GM18517 (cell line): ENCODE measurements around the gene DOP1B.

Source experiments
- ATAC-seq: cut with Tn5 transposase; IDR thresholded peaks from one replicate; pipeline ENCODE4 v1.9.1; 2021; ENCODE audit warnings: mild to moderate bottlenecking, moderate library complexity; ENCODE audit not compliant: unreplicated experiment

DOP1B gene

DNA sequence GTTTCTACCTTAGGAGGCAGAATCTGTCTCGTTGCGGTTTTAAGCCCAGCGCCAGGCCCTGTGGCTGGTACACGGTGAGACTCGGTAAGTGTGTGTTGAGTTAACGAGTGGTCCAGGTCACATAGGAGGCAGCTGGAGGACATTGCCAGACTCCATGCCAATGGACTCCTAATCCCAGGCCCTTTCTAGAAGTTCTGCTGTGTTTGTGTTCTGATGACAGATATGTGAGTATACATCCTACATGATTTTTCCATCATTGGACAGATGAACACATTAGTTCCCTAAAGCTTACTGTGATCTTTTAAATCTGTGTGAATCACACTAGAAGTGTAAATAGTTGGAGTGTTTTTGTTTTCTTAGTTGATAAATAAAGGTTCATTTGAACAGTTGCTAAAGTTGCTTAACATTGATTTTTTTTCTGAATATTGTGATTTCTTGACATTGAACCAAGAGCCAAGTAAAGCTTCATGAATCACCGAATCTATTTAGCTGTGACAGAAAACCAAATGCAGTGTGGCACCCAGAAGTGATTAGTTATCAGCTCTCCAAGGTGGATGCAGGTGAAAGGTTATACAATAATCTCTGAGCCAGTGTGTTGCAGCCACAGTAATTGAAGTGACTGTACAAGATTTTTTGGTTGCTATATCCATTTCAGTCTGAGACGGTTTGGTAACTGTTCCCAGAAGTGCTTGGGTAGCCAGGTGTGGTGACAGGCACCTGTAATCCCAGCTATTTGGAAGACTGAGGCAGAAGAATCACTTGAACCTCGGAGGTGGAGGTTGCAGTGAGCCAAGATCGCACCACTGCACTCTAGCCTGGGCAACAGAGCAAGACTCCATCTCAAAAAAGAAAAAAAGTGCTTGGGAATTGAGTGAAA lies 46.3 kb downstream of the DOP1B start:
- ATAC-seq = no peak

DNA sequence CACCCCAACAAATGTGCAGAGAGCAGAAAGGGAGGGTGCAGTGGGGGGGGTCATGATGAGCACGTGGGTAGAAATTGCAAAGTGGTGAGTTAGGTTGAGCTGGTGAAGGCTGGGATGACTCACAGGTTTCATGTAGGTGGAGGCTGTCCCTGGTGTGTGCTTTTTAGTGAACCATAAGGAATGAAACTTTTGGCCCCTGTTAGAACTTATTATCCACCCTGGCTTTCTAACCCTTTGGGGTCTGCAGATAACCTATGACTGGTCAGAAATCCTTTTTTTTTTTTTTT lies 46.9 kb downstream of the DOP1B start:
- no peak for ATAC-seq

DNA sequence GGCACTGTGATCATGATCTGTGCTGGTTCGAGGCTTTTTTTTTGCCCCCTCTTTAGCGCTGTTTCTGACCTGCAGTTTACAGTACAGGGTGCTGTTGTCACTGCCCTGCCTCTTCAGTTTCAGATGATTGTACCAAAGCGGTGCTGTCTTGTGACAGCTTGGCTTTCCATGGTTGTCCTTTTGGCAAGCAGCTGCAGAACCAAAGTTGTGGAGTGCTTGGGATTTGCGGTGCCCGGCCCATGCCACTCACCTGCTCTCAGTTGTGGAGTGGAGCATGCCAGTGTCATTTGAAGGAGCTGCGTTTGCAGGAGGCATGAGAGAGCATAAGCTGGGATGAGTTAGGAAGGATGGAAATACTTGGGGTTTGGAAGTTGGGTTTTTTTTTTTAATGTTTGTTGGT lies 48.4 kb downstream of the DOP1B start:
- ATAC-seq = no peak

DNA sequence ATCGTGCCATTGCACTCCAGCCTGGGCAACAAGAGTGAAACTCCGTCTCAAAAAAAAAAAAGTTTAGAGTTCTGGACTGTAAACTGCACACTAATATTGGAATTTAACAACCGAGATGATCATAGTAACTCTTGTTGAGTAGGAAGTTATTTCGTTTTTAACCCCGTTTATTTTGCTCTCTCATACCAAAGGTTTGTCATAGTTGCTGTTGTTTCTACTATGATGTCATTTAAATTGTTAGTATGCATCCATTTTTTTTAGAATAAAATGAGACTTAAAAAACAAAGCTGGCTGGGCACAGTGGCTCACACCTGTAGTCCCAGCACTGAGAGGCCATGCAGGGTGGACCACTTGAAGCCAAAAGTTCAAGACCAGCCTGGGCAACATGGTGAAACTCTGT lies 49.3 kb downstream of the DOP1B start:
- no peak for ATAC-seq
